ENCODE measurements around the gene CHIC2. TPM values are rescaled to one million over a fixed set of nuclear protein-coding genes. Genes with fewer than 3 reads are reported as not detected.

The CHIC2 gene
- total and polyA plus RNA-seq, 9 donors: 14.7 to 37.6 (median 18.3) TPM

GRCh38 chr4:54073271-54073880 lies 9.0 kb upstream of the CHIC2 start:
- TF ChIP-seq EP300 (IDR thresholded peaks at IDR 0.05): no peak
- no peak for TF ChIP-seq CTCF (IDR thresholded peaks at IDR 0.05)
- no peak for TF ChIP-seq POLR2A (IDR thresholded peaks at IDR 0.05)
- Histone ChIP-seq H3K27me3 (no peaks in the 10 kb centered on the region), H3K27ac (no peak overlapping the region), H3K4me1 (ENCODE audit: insufficient read depth) (no peaks in the 10 kb centered on the region), H3K36me3 (no peaks in the 10 kb centered on the region), H3K9me3 (no peaks in the 10 kb centered on the region), H3K4me3 (no peak overlapping the region)
- intact Hi-C loops (cut with DNase I): no loop called here
- DNase-seq: no peak
- 94 to 97% (median 94%) methylated on average over 2 of the region's 2 CpGs for WGBS, 3 donors

DNA sequence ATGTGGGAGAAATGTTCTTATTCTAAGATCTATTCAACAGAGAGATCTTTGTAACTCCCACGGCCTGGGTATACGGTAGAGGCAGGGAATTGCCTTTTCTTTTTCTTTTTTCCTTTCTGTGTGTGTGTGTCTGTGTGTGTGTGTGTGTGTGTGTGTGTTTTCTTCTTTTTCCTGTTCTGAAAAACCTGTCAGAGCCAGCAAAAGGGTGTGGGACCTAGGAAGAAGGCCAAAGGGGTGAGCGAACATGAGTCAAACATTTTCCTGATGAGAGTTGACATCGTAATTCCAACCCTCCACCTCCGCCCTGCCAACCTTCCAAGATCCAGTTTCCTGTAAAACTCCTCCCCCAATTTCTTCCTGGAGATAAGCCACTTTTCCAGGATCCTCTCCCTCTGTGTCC lies 2.8 kb upstream of the CHIC2 start:
- H3K27ac ChIP-seq: peak overlapping the region in 1 of 2 donors; percentile 18
- H3K4me3 ChIP-seq: no peak overlapping the region
- no peak for TF ChIP-seq POLR2A (IDR thresholded peaks at IDR 0.05)
- no peak for TF ChIP-seq EP300 (IDR thresholded peaks at IDR 0.05)
- TF ChIP-seq CTCF (IDR thresholded peaks at IDR 0.05): no peak
- WGBS, 3 donors: 23 to 38% (median 29%) methylated on average over 5 of the region's 5 CpGs
- no peaks in the 10 kb centered on the region for H3K9me3 ChIP-seq
- H3K4me1 ChIP-seq (ENCODE audit: insufficient read depth): peaks cover 2% of the 10 kb centered on the region
- DNase-seq: peak in 2 of 5 donors; percentile 24 to 46
- H3K27me3 ChIP-seq: no peaks in the 10 kb centered on the region
- intact Hi-C loops (cut with DNase I): loop anchor here in 3 of 4 donors (10.0 kb wide), 3 partner anchors 148 to 168 kb away; partner anchors contain the start of gene PDGFRA (in 1 of the 3)
- H3K36me3 ChIP-seq: no peaks in the 10 kb centered on the region

DNA sequence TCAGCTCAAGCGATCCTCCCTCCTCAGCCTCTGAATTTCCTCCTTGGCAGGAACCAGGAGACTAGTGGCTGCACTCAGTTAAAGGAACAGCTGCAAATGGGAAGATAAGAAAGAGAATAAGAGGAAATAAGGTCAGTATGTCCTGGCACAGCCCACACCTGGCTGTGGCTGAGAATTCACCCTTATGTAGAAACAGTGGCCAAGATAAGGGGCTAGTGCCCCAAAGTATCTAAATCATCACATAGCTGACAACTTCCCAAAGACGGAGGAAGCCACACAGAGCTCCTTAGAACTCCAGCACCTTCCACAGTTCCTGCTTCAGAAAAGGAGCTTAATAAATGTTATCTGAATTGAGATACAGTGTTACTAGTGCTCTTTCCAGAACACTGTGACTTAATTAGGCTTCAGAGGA lies 2.3 kb upstream of the CHIC2 start:
- Histone ChIP-seq H3K36me3 (no peaks in the 10 kb centered on the region), H3K27ac (peak overlapping the region in 1 of 2 donors; percentile 18), H3K27me3 (no peaks in the 10 kb centered on the region), H3K4me1 (ENCODE audit: insufficient read depth) (peaks cover 2% of the 10 kb centered on the region), H3K4me3 (no peak overlapping the region), H3K9me3 (no peaks in the 10 kb centered on the region)
- no peak for DNase-seq
- 19 to 26% (median 23%) methylated on average over 2 of the region's 2 CpGs for WGBS, 3 donors
- TF ChIP-seq POLR2A (IDR thresholded peaks at IDR 0.05): no peak
- intact Hi-C loops (cut with DNase I): loop anchor here in 3 of 4 donors (10.0 kb wide), 3 partner anchors 148 to 168 kb away; partner anchors contain the start of gene PDGFRA (in 1 of the 3)

DNA sequence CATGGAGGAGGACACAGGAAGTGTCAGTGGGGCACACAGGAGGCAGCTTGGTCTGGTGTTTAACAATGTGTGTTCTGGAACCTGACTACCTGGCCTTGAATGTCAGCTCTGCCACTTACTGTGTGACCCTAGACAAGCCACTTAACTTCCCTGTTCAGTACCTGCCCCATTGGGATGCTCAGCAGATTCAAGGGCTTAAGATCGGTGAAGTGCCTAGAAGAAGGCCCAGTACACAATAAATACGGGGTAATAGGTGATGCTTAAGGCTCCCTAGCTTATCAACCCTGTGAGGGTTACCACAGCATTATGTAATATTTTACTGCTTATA lies 1.6 kb upstream of the CHIC2 start:
- intact Hi-C loops (cut with DNase I): loop anchor here in 3 of 4 donors (10.0 kb wide), 3 partner anchors 149 to 169 kb away; partner anchors contain the start of gene PDGFRA (in 1 of the 3)
- Histone ChIP-seq H3K4me3 (no peak overlapping the region), H3K4me1 (ENCODE audit: insufficient read depth) (peaks cover 2% of the 10 kb centered on the region), H3K36me3 (no peaks in the 10 kb centered on the region), H3K9me3 (no peaks in the 10 kb centered on the region), H3K27me3 (no peaks in the 10 kb centered on the region), H3K27ac (peak overlapping the region in 1 of 2 donors; percentile 83)
- DNase-seq: no peak
- TF ChIP-seq CTCF (IDR thresholded peaks at IDR 0.05): no peak
- no peak for TF ChIP-seq POLR2A (IDR thresholded peaks at IDR 0.05)
- no peak for TF ChIP-seq EP300 (IDR thresholded peaks at IDR 0.05)
- 89 to 95% (median 92%) methylated on average over 2 of the region's 2 CpGs for WGBS, 3 donors
